HepG2 (cell line): Measurements from ENCODE around the gene STRN4. TPM values are rescaled to one million over a fixed set of nuclear protein-coding genes. Genes with fewer than 3 reads are reported as not detected.

ENCODE experiments used
- ARNTL ChIP-seq: sonication (generic); formaldehyde crosslinking; IDR thresholded peaks from 2 replicates; pipeline ENCODE4 v1.4.0; 2020; ENCODE audit warnings: mild to moderate bottlenecking, missing genetic modification reagents
- BRCA1 ChIP-seq: sonication (generic); formaldehyde crosslinking; IDR thresholded peaks from 2 replicates; pipeline ENCODE4 v1.4.0; 2020; ENCODE audit warnings: missing genetic modification reagents
- ETV6 ChIP-seq: sonication (generic); formaldehyde crosslinking; conservative IDR thresholded peaks from 2 replicates; pipeline ENCODE4 v1.4.0; 2020; ENCODE audit warnings: missing genetic modification reagents
- KAT8 ChIP-seq: IDR thresholded peaks from 2 replicates; pipeline ENCODE4 v1.6.1; 2016; ENCODE audit warnings: missing genetic modification reagents, missing compliant biosample characterization
- PHF21A ChIP-seq: sonication (generic); formaldehyde crosslinking; IDR thresholded peaks from 2 replicates; pipeline ENCODE4 v1.5.0; 2020; ENCODE audit warnings: mild to moderate bottlenecking, missing genetic modification reagents
- ZBTB7A ChIP-seq: sonication (generic); formaldehyde crosslinking; IDR thresholded peaks from 2 replicates; pipeline ENCODE4 v1.8.0; 2022; ENCODE audit warnings: mild to moderate bottlenecking, missing genetic modification reagents
- ZNF264 ChIP-seq: sonication (generic); formaldehyde crosslinking; IDR thresholded peaks from 2 replicates; pipeline ENCODE4 v1.4.0; 2020; ENCODE audit warnings: missing genetic modification reagents
- ZNF468 ChIP-seq: sonication (generic); formaldehyde crosslinking; IDR thresholded peaks from 2 replicates; pipeline ENCODE4 v1.8.0; 2022; ENCODE audit warnings: mild to moderate bottlenecking, moderate library complexity, missing genetic modification reagents
- ZNF709 ChIP-seq: sonication (generic); formaldehyde crosslinking; IDR thresholded peaks from 2 replicates; pipeline ENCODE4 v1.5.0; 2020; ENCODE audit warnings: mild to moderate bottlenecking, missing genetic modification reagents
- ZNF839 ChIP-seq: sonication (generic); formaldehyde crosslinking; IDR thresholded peaks from 2 replicates; pipeline ENCODE4 v1.4.0; 2020; ENCODE audit warnings: missing genetic modification reagents, mild to moderate bottlenecking, borderline replicate concordance
- polyA plus RNA-seq, 8 experiments: library from polyadenylated mRNA; depleted of rRNA in 3 of 8; stranded (reverse) in 7 of 8; unstranded in 1 of 8; fragments of >200 nt; fragmentation: Illumina TruSeq in 4 of 8; extraction: Trizol in 4 of 8; gene quantifications; 2 replicates each; pipeline versions ENCODE4 v1.2.1 to v1.2.3, GENCODE V29; 2011 to 2016; ENCODE audit warnings: low read depth in 4 of 8, missing spikeins in 1 of 8, mixed read lengths in 1 of 8; ENCODE audit not compliant: insufficient read depth in 1 of 8
- total RNA-seq, 5 experiments: library from RNA; depleted of rRNA; stranded (reverse); fragments of >200 nt; fragmentation: Illumina TruSeq; extraction: Trizol; gene quantifications; 2 replicates each; pipeline ENCODE4 v1.2.3, GENCODE V29; 2016; ENCODE audit warnings: low read depth in 1 of 5
- TF ChIP-seq, protein P1 (sequence below): sonication (generic); formaldehyde crosslinking; IDR thresholded peaks from 2 replicates; pipeline ENCODE4 v1.5.1; 2020; ENCODE audit warnings: mild to moderate bottlenecking, missing genetic modification reagents, borderline replicate concordance
- TF ChIP-seq, protein P2 (sequence below): sonication (generic); formaldehyde crosslinking; IDR thresholded peaks from 2 replicates; pipeline ENCODE4 v1.4.0; 2020; ENCODE audit warnings: mild to moderate bottlenecking, missing genetic modification reagents
- TF ChIP-seq, protein P3 (sequence below): sonication (generic); formaldehyde crosslinking; IDR thresholded peaks from 2 replicates; pipeline ENCODE4 v1.5.1; 2020; ENCODE audit warnings: mild to moderate bottlenecking, missing genetic modification reagents, moderate library complexity
- TF ChIP-seq, protein P4 (sequence below): sonication (generic); formaldehyde crosslinking; IDR thresholded peaks from 2 replicates; pipeline ENCODE4 v1.5.0; 2020; ENCODE audit warnings: mild to moderate bottlenecking, missing genetic modification reagents

Gene STRN4
- total and polyA plus RNA-seq, 2 of the 13 experiments (the other 11 are each of a cell fraction or from before 2014, with no cell fraction given) = 43.1 to 57.3 TPM

DNA sequence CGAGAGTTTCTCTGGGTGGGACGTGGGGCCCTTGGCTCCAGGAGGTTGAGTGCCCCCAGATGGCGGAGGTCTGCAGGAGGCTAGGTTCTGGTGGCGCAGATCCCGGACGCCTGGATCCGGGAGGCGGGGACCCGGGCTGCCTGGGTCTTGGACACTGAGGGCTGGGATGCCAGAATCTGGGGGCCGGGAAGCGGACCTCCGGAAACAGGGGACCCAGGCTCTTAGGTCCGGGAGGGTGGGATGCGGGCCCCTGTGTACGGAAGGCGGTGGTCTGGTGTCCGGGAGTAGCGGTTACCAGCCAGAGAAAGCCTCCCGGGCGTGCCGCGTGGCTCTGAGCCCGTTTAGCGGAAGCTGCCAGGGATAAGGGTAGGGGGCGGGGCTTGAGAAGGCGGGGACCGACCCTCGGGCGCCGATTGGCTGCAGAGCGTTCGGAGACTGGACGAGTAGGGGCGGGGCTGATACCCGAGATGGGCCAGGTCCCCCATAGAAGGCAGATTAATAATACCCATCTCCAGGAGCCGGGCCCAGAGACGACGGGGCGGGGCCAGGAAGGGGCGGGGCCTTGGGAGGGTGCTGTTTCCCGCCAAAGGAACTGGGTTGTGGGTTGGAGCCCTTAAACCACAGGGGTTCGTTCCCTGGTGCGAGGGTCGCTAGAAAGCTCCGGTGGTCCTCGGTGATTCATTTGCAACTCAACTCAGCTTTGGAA is 42.2 kb upstream of the STRN4 start, which contains the start of gene SLC1A5 (continued):
- TF ChIP-seq, protein P1, sequence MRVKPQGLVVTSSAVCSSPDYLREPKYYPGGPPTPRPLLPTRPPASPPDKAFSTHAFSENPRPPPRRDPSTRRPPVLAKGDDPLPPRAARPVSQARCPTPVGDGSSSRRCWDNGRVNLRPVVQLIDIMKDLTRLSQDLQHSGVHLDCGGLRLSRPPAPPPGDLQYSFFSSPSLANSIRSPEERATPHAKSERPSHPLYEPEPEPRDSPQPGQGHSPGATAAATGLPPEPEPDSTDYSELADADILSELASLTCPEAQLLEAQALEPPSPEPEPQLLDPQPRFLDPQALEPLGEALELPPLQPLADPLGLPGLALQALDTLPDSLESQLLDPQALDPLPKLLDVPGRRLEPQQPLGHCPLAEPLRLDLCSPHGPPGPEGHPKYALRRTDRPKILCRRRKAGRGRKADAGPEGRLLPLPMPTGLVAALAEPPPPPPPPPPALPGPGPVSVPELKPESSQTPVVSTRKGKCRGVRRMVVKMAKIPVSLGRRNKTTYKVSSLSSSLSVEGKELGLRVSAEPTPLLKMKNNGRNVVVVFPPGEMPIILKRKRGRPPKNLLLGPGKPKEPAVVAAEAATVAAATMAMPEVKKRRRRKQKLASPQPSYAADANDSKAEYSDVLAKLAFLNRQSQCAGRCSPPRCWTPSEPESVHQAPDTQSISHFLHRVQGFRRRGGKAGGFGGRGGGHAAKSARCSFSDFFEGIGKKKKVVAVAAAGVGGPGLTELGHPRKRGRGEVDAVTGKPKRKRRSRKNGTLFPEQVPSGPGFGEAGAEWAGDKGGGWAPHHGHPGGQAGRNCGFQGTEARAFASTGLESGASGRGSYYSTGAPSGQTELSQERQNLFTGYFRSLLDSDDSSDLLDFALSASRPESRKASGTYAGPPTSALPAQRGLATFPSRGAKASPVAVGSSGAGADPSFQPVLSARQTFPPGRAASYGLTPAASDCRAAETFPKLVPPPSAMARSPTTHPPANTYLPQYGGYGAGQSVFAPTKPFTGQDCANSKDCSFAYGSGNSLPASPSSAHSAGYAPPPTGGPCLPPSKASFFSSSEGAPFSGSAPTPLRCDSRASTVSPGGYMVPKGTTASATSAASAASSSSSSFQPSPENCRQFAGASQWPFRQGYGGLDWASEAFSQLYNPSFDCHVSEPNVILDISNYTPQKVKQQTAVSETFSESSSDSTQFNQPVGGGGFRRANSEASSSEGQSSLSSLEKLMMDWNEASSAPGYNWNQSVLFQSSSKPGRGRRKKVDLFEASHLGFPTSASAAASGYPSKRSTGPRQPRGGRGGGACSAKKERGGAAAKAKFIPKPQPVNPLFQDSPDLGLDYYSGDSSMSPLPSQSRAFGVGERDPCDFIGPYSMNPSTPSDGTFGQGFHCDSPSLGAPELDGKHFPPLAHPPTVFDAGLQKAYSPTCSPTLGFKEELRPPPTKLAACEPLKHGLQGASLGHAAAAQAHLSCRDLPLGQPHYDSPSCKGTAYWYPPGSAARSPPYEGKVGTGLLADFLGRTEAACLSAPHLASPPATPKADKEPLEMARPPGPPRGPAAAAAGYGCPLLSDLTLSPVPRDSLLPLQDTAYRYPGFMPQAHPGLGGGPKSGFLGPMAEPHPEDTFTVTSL (CRISPR knock-in tag) = no peak
- peak; percentile 84; the same call in 1 of the 2 replicates for TF ChIP-seq KAT8 (CRISPR knock-in tag)
- no peak for TF ChIP-seq ZNF264
- TF ChIP-seq ZNF839 = peak; percentile 25; the same call in 1 of the 2 replicates
- TF ChIP-seq, protein P2, sequence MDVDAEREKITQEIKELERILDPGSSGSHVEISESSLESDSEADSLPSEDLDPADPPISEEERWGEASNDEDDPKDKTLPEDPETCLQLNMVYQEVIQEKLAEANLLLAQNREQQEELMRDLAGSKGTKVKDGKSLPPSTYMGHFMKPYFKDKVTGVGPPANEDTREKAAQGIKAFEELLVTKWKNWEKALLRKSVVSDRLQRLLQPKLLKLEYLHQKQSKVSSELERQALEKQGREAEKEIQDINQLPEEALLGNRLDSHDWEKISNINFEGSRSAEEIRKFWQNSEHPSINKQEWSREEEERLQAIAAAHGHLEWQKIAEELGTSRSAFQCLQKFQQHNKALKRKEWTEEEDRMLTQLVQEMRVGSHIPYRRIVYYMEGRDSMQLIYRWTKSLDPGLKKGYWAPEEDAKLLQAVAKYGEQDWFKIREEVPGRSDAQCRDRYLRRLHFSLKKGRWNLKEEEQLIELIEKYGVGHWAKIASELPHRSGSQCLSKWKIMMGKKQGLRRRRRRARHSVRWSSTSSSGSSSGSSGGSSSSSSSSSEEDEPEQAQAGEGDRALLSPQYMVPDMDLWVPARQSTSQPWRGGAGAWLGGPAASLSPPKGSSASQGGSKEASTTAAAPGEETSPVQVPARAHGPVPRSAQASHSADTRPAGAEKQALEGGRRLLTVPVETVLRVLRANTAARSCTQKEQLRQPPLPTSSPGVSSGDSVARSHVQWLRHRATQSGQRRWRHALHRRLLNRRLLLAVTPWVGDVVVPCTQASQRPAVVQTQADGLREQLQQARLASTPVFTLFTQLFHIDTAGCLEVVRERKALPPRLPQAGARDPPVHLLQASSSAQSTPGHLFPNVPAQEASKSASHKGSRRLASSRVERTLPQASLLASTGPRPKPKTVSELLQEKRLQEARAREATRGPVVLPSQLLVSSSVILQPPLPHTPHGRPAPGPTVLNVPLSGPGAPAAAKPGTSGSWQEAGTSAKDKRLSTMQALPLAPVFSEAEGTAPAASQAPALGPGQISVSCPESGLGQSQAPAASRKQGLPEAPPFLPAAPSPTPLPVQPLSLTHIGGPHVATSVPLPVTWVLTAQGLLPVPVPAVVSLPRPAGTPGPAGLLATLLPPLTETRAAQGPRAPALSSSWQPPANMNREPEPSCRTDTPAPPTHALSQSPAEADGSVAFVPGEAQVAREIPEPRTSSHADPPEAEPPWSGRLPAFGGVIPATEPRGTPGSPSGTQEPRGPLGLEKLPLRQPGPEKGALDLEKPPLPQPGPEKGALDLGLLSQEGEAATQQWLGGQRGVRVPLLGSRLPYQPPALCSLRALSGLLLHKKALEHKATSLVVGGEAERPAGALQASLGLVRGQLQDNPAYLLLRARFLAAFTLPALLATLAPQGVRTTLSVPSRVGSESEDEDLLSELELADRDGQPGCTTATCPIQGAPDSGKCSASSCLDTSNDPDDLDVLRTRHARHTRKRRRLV = no peak
- no peak for TF ChIP-seq ZBTB7A (CRISPR knock-in tag)
- no peak for TF ChIP-seq BRCA1 (CRISPR knock-in tag)
- peak; percentile 62; the same call in 1 of the 2 replicates for TF ChIP-seq ARNTL (CRISPR knock-in tag)
- TF ChIP-seq, protein P3, sequence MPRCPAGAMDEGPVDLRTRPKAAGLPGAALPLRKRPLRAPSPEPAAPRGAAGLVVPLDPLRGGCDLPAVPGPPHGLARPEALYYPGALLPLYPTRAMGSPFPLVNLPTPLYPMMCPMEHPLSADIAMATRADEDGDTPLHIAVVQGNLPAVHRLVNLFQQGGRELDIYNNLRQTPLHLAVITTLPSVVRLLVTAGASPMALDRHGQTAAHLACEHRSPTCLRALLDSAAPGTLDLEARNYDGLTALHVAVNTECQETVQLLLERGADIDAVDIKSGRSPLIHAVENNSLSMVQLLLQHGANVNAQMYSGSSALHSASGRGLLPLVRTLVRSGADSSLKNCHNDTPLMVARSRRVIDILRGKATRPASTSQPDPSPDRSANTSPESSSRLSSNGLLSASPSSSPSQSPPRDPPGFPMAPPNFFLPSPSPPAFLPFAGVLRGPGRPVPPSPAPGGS (CRISPR knock-in tag) = no peak
- TF ChIP-seq ETV6 = peak; percentile 71; the same call in 1 of the 2 replicates
- peak; percentile 75 for TF ChIP-seq PHF21A (CRISPR knock-in tag)
- TF ChIP-seq, protein P4, sequence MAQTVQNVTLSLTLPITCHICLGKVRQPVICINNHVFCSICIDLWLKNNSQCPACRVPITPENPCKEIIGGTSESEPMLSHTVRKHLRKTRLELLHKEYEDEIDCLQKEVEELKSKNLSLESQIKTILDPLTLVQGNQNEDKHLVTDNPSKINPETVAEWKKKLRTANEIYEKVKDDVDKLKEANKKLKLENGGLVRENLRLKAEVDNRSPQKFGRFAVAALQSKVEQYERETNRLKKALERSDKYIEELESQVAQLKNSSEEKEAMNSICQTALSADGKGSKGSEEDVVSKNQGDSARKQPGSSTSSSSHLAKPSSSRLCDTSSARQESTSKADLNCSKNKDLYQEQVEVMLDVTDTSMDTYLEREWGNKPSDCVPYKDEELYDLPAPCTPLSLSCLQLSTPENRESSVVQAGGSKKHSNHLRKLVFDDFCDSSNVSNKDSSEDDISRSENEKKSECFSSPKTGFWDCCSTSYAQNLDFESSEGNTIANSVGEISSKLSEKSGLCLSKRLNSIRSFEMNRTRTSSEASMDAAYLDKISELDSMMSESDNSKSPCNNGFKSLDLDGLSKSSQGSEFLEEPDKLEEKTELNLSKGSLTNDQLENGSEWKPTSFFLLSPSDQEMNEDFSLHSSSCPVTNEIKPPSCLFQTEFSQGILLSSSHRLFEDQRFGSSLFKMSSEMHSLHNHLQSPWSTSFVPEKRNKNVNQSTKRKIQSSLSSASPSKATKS (CRISPR knock-in tag) = 0 out of 2 replicates have a peak, but pooled peaks have one; percentile 83
- no peak for TF ChIP-seq ZNF468 (CRISPR knock-in tag)
- TF ChIP-seq ZNF709 (CRISPR knock-in tag) = peak; percentile 81
